VCaP (cell line): ENCODE measurements around the gene CNN1.
"Not testable (repeated sequence)": the region's sequence is repeated elsewhere in the genome, so short reads cannot be mapped to it uniquely, and the experiment has no call there.

ENCODE experiments used
- H3K27ac ChIP-seq: fragments of 450-650 bp; 2 replicates; pipeline ENCODE4 v1.5.1; 2017
- CTCF ChIP-seq: fragments of 450-650 bp; conservative IDR thresholded peaks from 2 replicates; pipeline ENCODE4 v1.5.1; 2017; ENCODE audit warnings: mild to moderate bottlenecking, moderate library complexity

CNN1 gene

GRCh38 chr19:11558881-11559828, 20.5 kb downstream of the CNN1 start, which contains the start of gene ELOF1:
Gene ELOF1 (minus strand): TSS chr19:11559230. CDS start chr19:11554347, 4,883 bp downstream.
- peak within 1 kb of the TSS; percentile 83 for H3K27ac ChIP-seq
- TF ChIP-seq CTCF = peak; percentile 37

- TF ChIP-seq CTCF = peak; percentile 79
- H3K27ac ChIP-seq = peak overlapping the region; percentile 83
Measured at GRCh38 chr19:11560404-11561051, 21.9 kb downstream of the CNN1 start.

- H3K27ac ChIP-seq = no peak overlapping the region
- no peak for TF ChIP-seq CTCF
Measured at GRCh38 chr19:11563532-11563931, 24.9 kb downstream of the CNN1 start.

GRCh38 chr19:11564082-11564807, 25.6 kb downstream of the CNN1 start:
- not testable (repeated sequence) for H3K27ac ChIP-seq

GRCh38 chr19:11565649-11565980, 27.0 kb downstream of the CNN1 start:
- not testable (repeated sequence) for H3K27ac ChIP-seq

DNA sequence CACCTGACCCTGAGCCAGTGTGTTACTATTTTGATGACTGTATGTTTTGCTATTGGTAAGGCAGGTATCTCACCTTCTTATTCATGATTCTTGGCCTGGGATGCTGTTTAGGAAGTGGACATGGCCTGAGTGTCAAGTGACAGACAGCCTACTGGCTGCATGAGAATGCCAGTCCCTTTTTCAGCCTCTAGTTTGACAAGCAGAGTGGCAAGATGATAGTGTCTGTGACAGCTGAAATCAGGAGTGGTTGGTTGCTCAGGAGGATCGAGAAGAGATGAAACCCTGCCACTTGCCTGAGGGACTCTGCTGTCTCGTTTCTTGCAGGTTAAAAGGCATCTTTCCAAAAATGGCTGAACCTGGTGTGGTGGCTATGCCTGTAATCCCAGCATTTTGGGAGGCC, 27.5 kb downstream of the CNN1 start:
- no peak for TF ChIP-seq CTCF
- no peak overlapping the region for H3K27ac ChIP-seq

- H3K27ac ChIP-seq = no peak overlapping the region
- TF ChIP-seq CTCF = no peak
Measured at GRCh38 chr19:11570039-11570462, 31.4 kb downstream of the CNN1 start.

- not testable (repeated sequence) for H3K27ac ChIP-seq
Measured at GRCh38 chr19:11573354-11573753, 34.7 kb downstream of the CNN1 start.

- not testable (repeated sequence) for H3K27ac ChIP-seq
Measured at GRCh38 chr19:11573763-11574162, 35.1 kb downstream of the CNN1 start.
